ENCODE data around the gene ZC3H18. TPM values are rescaled to one million over a fixed set of nuclear protein-coding genes. Genes with fewer than 3 reads are reported as not detected.

Gene ZC3H18
- total RNA-seq, 1 donor from 2014 or later = 92.9 TPM

GRCh38 chr16:88548131-88548874, 21.9 kb upstream of the ZC3H18 start:
- intact Hi-C loops (cut with micrococcal nuclease) = no loop called here

GRCh38 chr16:88548985-88549384, 21.2 kb upstream of the ZC3H18 start:
- intact Hi-C loops (cut with micrococcal nuclease) = no loop called here

GRCh38 chr16:88549671-88550245, 20.4 kb upstream of the ZC3H18 start:
- intact Hi-C loops (cut with micrococcal nuclease) = no loop called here

- intact Hi-C loops (cut with micrococcal nuclease) = no loop called here
These were observed 19.9 kb upstream of the ZC3H18 start for GRCh38 chr16:88550246-88550661.

- intact Hi-C loops (cut with micrococcal nuclease) = no loop called here
These were observed 18.0 kb upstream of the ZC3H18 start for GRCh38 chr16:88552166-88552565.

- intact Hi-C loops (cut with micrococcal nuclease) = no loop called here
These were observed 17.4 kb upstream of the ZC3H18 start for GRCh38 chr16:88552815-88553214.

GRCh38 chr16:88553739-88554138, 16.5 kb upstream of the ZC3H18 start:
- intact Hi-C loops (cut with micrococcal nuclease) = no loop called here

GRCh38 chr16:88554711-88555264, 15.4 kb upstream of the ZC3H18 start:
- intact Hi-C loops (cut with micrococcal nuclease) = no loop called here

GRCh38 chr16:88556294-88556988, 13.8 kb upstream of the ZC3H18 start:
- intact Hi-C loops (cut with micrococcal nuclease) = no loop called here

GRCh38 chr16:88558457-88559442, 11.5 kb upstream of the ZC3H18 start:
- intact Hi-C loops (cut with micrococcal nuclease) = no loop called here

- intact Hi-C loops (cut with micrococcal nuclease) = no loop called here
These were observed 9.3 kb upstream of the ZC3H18 start for GRCh38 chr16:88560714-88561484.

GRCh38 chr16:88561485-88562359, 8.5 kb upstream of the ZC3H18 start:
- intact Hi-C loops (cut with micrococcal nuclease) = loop anchor here (1.0 to 2.0 kb wide), 2 partner anchors 33 to 118 kb away; no protein-coding TSS in a partner anchor

- intact Hi-C loops (cut with micrococcal nuclease) = no loop called here
These were observed 4.0 kb upstream of the ZC3H18 start for GRCh38 chr16:88566158-88566557.

GRCh38 chr16:88568710-88569613, 1.2 kb upstream of the ZC3H18 start:
- intact Hi-C loops (cut with micrococcal nuclease) = no loop called here

GRCh38 chr16:88569614-88569984, 604 bp upstream of the ZC3H18 start:
- intact Hi-C loops (cut with micrococcal nuclease) = no loop called here

GRCh38 chr16:88570691-88571092, 489 bp downstream of the ZC3H18 start:
- intact Hi-C loops (cut with micrococcal nuclease) = loop anchor here (1.0 to 5.0 kb wide), 12 partner anchors 81 to 1402 kb away; partner anchors contain the start of genes BANP, CDT1, CTU2 and CYBA

- intact Hi-C loops (cut with micrococcal nuclease) = no loop called here
These were observed 5.0 kb downstream of the ZC3H18 start for GRCh38 chr16:88575251-88575650.

GRCh38 chr16:88576307-88576706, 6.1 kb downstream of the ZC3H18 start:
- intact Hi-C loops (cut with micrococcal nuclease) = no loop called here
